ENCODE results near the gene PRKCE.

DNA sequence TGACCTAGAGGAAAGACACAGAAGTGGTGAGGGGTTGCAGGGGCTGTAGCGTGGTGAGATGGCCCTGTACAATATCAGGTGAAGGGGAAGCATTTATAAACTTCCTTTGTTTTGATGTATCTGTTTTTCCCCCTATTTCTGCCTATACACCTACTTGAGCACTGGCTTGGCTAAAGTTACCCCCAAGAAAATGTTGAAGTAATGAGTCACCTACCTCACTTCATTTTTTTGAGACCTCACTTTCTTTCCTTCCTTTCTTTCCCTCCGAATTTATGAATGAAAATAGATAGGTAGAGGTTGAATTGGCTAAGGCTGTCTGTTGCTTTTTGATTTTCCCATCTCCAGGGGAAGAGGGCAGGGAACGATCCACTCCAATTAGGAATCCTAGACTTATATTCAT lies 414.6 kb downstream of the PRKCE start:
- TF ChIP-seq, protein P1, sequence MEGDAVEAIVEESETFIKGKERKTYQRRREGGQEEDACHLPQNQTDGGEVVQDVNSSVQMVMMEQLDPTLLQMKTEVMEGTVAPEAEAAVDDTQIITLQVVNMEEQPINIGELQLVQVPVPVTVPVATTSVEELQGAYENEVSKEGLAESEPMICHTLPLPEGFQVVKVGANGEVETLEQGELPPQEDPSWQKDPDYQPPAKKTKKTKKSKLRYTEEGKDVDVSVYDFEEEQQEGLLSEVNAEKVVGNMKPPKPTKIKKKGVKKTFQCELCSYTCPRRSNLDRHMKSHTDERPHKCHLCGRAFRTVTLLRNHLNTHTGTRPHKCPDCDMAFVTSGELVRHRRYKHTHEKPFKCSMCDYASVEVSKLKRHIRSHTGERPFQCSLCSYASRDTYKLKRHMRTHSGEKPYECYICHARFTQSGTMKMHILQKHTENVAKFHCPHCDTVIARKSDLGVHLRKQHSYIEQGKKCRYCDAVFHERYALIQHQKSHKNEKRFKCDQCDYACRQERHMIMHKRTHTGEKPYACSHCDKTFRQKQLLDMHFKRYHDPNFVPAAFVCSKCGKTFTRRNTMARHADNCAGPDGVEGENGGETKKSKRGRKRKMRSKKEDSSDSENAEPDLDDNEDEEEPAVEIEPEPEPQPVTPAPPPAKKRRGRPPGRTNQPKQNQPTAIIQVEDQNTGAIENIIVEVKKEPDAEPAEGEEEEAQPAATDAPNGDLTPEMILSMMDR (IDR thresholded peaks at IDR 0.05), result no peak
- no peak for TF ChIP-seq POLR2A (IDR thresholded peaks at IDR 0.05)

Data from body of pancreas (tissue), 4 donors.